ENCODE results near the gene RET.

GRCh38 chr10:43089519-43089918 lies 12.7 kb downstream of the RET start:
- no peak for TF ChIP-seq CTCF (IDR thresholded peaks at IDR 0.05)
- TF ChIP-seq POLR2A (IDR thresholded peaks at IDR 0.05) = no peak
- TF ChIP-seq POLR2AphosphoS5 (IDR thresholded peaks at IDR 0.05) = no peak
